Endothelial cell of umbilical vein (primary cell): ENCODE results near the gene CRHR2. TPM values are rescaled to one million over a fixed set of nuclear protein-coding genes. Genes with fewer than 3 reads are reported as not detected.

Source experiments
- BruUV-seq: library from RNA; stranded (reverse); fragments of 400-500 nt; replicated peaks from 2 replicates; lab custom pipeline; 2021; lab: Mats Ljungman, UMichigan
- CTCF ChIA-PET: fragments of 300-600, 350-600 bp; sonication (Branson Sonifier 250); formaldehyde crosslinking; loops from one replicate; lab custom pipeline; 2021; ENCODE audit warnings: antibody characterized with exemption, inconsistent platforms; lab: Charles Lee
- POLR2A ChIA-PET: fragments of 300-600, 350-600 bp; sonication (Branson Sonifier 250); formaldehyde crosslinking; loops from one replicate; lab custom pipeline; 2021; ENCODE audit warnings: antibody characterized with exemption, inconsistent platforms; lab: Charles Lee
- DNase-seq: peaks from one replicate; pipeline ENCODE4 v3.0.0-alpha.2; 2011; ENCODE audit warnings: low read depth, low spot score
- FAIRE-seq: peaks from 2 replicates; lab custom pipeline; 2011; peaks lifted over from hg19 to GRCh38; lab: Jason Lieb, UNC
- H2AFZ ChIP-seq: 2 replicates; pipeline ENCODE4 v1.6.0; 2012; ENCODE audit warnings: low read depth, low read length, control low read depth, inconsistent platforms
- H3K27ac ChIP-seq: 2 replicates; pipeline ENCODE4 v1.5.1; 2011; ENCODE audit warnings: low read depth, mild to moderate bottlenecking, control low read depth, low read length, moderate library complexity; ENCODE audit not compliant: insufficient read depth
- H3K27me3 ChIP-seq, 2 experiments: 2 replicates each; pipeline versions ENCODE4 v1.6.0 to v1.6.1; 2011; ENCODE audit warnings: low read length in 2 of 2, mixed read lengths in 1 of 2; ENCODE audit not compliant: control insufficient read depth in 2 of 2, insufficient read depth in 2 of 2
- H3K36me3 ChIP-seq, 2 experiments: 2 replicates in 1 of 2; 3 replicates in 1 of 2; pipeline ENCODE4 v1.5.1; 2011; ENCODE audit warnings: low read length in 2 of 2, mild to moderate bottlenecking in 1 of 2, moderate library complexity in 1 of 2; ENCODE audit not compliant: control insufficient read depth in 2 of 2, insufficient read depth in 2 of 2; ENCODE audit errors: extremely low read depth in 1 of 2
- H3K4me1 ChIP-seq: 3 replicates; pipeline ENCODE4 v1.5.1; 2011; ENCODE audit warnings: mild to moderate bottlenecking, low read length; ENCODE audit not compliant: control insufficient read depth, insufficient read depth; ENCODE audit errors: extremely low read depth
- H3K4me2 ChIP-seq: 2 replicates; pipeline ENCODE4 v1.6.1; 2011; ENCODE audit warnings: low read length, control low read depth, mixed read lengths; ENCODE audit not compliant: insufficient read depth
- H3K4me3 ChIP-seq, 3 experiments: fragments of 200-600 bp in 1 of 3; sonication (generic), shearing (Covaris generic) in 1 of 3; replicated peaks in 1 of 3; 2 replicates each; pipeline ENCODE4 v1.5.1; 2011 to 2016; ENCODE audit warnings: control low read depth in 3 of 3, low read length in 3 of 3, mild to moderate bottlenecking in 2 of 3, inconsistent platforms in 1 of 3, low read depth in 1 of 3, moderate library complexity in 1 of 3; ENCODE audit not compliant: insufficient read depth in 1 of 3
- H3K79me2 ChIP-seq: 2 replicates; pipeline ENCODE4 v1.6.0; 2012; ENCODE audit warnings: low read length, inconsistent platforms; ENCODE audit not compliant: control insufficient read depth, insufficient read depth
- H3K9ac ChIP-seq: replicated peaks from 2 replicates; pipeline ENCODE3; 2011; ENCODE audit warnings: low read length, control low read depth; ENCODE audit not compliant: insufficient read depth; ENCODE audit errors: extremely low read depth
- H3K9me1 ChIP-seq: replicated peaks from 3 replicates; pipeline ENCODE4 v1.6.0; 2011; ENCODE audit warnings: mild to moderate bottlenecking, low read length; ENCODE audit not compliant: control insufficient read depth, insufficient read depth; ENCODE audit errors: extremely low read depth
- H3K9me3 ChIP-seq: replicated peaks from 2 replicates; pipeline ENCODE4 v1.5.1; 2012; ENCODE audit warnings: low read length, inconsistent platforms; ENCODE audit not compliant: control insufficient read depth, insufficient read depth
- H4K20me1 ChIP-seq: replicated peaks from 2 replicates; pipeline ENCODE3; 2011; ENCODE audit warnings: mild to moderate bottlenecking, low read length; ENCODE audit not compliant: control insufficient read depth, insufficient read depth; ENCODE audit errors: extremely low read depth
- CTCF ChIP-seq, 2 donors: IDR thresholded peaks; 1 replicate in 1 of 2; 2 replicates in 1 of 2; pipeline ENCODE4 v1.5.1; 2011; ENCODE audit warnings: low read length in 2 of 2, mild to moderate bottlenecking in 2 of 2, moderate library complexity in 2 of 2, control low read depth in 1 of 2, inconsistent platforms in 1 of 2, low read depth in 1 of 2; ENCODE audit not compliant: insufficient read depth in 1 of 2; ENCODE audit errors: extremely low read depth in 1 of 2
- EZH2 ChIP-seq: IDR thresholded peaks from 2 replicates; pipeline ENCODE4 v1.6.1; 2012; ENCODE audit warnings: borderline replicate concordance, low read depth, mild to moderate bottlenecking, moderate library complexity, low read length, inconsistent platforms; ENCODE audit not compliant: severe bottlenecking
- FOS ChIP-seq: IDR thresholded peaks from 2 replicates; pipeline ENCODE4 v1.6.1; 2011; ENCODE audit warnings: mild to moderate bottlenecking, low read length, moderate library complexity, borderline replicate concordance; ENCODE audit not compliant: insufficient read depth
- GATA2 ChIP-seq: IDR thresholded peaks from 2 replicates; pipeline ENCODE4 v1.7.0; 2011; ENCODE audit warnings: low read depth, mild to moderate bottlenecking, moderate library complexity, mixed read lengths, low read length; ENCODE audit not compliant: insufficient read length, insufficient read depth
- JUN ChIP-seq: IDR thresholded peaks from 2 replicates; pipeline ENCODE4 v1.6.1; 2011; ENCODE audit warnings: borderline replicate concordance, low read depth; ENCODE audit not compliant: insufficient read length, insufficient read depth
- MYC ChIP-seq: IDR thresholded peaks from one replicate; pipeline ENCODE4 v1.6.1; 2011; ENCODE audit warnings: mild to moderate bottlenecking, low read depth, low read length
- POLR2A ChIP-seq: IDR thresholded peaks from 2 replicates; pipeline ENCODE4 v1.6.1; 2012; ENCODE audit warnings: low read depth, mild to moderate bottlenecking, control low read depth, low read length
- POLR2AphosphoS5 ChIP-seq: IDR thresholded peaks from 2 replicates; pipeline ENCODE4 v1.6.1; 2012; ENCODE audit warnings: low read depth, mild to moderate bottlenecking, control low read depth, low read length, moderate library complexity; ENCODE audit not compliant: insufficient read depth
- dilution Hi-C: fragments of 300-500 bp; cut with MboI; formaldehyde crosslinking; loops from one replicate; pipeline ENCODE4 v1.15.0; 2019; ENCODE audit warnings: low sequenced_read_pairs; ENCODE audit not compliant: extremely low pct_ligation_motif_present
- intact Hi-C: fragments of 100-400 bp; cut with micrococcal nuclease; formaldehyde crosslinking; loops from one replicate; pipeline ENCODE4 v1.10.0; 2022
- polyA plus RNA-seq, 4 experiments: library from polyadenylated mRNA; depleted of rRNA in 3 of 4; stranded (reverse) in 3 of 4; unstranded in 1 of 4; fragments of >200 nt; gene quantifications; 2 replicates each; pipeline versions ENCODE4 v1.2.1 to v1.2.3, GENCODE V29; 2011 to 2012; ENCODE audit warnings: missing spikeins in 1 of 4
- total RNA-seq: library from RNA; stranded (reverse); gene quantifications from 2 replicates; pipeline ENCODE4 v1.2.3, GENCODE V29; 2021
- TF ChIP-seq, protein P1 (sequence below): IDR thresholded peaks from 2 replicates; pipeline ENCODE4 v1.6.1; 2011; ENCODE audit not compliant: insufficient read depth, insufficient read length

The CRHR2 gene
- total and polyA plus RNA-seq, 2 donors (not counting 3 experiments of a cell fraction or from before 2014, with no cell fraction given) = not detected

GRCh38 chr7:30633223-30633622 lies 49.0 kb downstream of the CRHR2 start:
- ChIA-PET CTCF (interaction anchor here (1.4 kb wide), 1 partner anchor 107 kb away, joined by 4 read pairs; no protein-coding TSS in a partner anchor), POLR2A (no interaction called here)
- Histone ChIP-seq H3K27me3 (no peaks in the 10 kb centered on the region), H3K79me2 (peaks cover 2% of the 10 kb centered on the region), H3K9me3 (no peaks in the 10 kb centered on the region), H2AFZ (no peak overlapping the region), H3K27ac (no peak overlapping the region), H4K20me1 (no peaks in the 10 kb centered on the region), H3K4me3 (no peak overlapping the region), H3K36me3 (peaks cover 25 to 36% of the 10 kb centered on the region in 2 experiments), H3K9me1 (no peaks in the 10 kb centered on the region), H3K9ac (no peak overlapping the region), H3K4me2 (no peak overlapping the region), H3K4me1 (no peaks in the 10 kb centered on the region)
- DNase-seq (no peak), FAIRE-seq (no peak)
- no TSS peak for BruUV-seq
- intact Hi-C loops (no loop called here), dilution Hi-C loops (no loop called here)
- TF ChIP-seq FOS = no peak

DNA sequence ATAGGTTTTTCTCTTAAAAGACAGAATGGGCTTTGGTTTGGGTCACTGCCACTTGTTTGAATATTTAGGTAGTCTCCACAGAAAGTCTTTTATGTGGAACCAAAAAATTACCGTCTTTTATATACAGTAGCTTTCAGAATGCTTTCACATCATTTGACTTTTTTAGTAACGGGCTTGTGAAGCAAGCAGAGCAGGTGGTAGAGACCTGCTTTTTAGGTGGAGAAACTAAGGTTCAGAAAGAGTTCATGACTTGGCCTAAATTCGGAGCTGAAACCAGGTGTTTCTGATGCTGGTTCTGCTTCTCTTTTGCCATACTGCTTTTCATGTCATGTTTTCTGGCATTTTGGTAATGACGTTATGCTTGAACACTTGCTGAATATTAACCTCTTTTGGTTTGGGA lies 51.3 kb downstream of the CRHR2 start:
- no peaks in the 10 kb centered on the region for H3K9me1 ChIP-seq
- no peak overlapping the region for H3K4me2 ChIP-seq
- H3K79me2 ChIP-seq = peaks cover under 1% of the 10 kb centered on the region
- intact Hi-C loops = no loop called here
- ChIA-PET CTCF (interaction anchor here (1.4 kb wide), 1 partner anchor 109 kb away, joined by 3 read pairs; no protein-coding TSS in a partner anchor), POLR2A (no interaction called here)
- H3K4me3 ChIP-seq = no peak overlapping the region
- TF ChIP-seq POLR2AphosphoS5 = no peak
- no peak for TF ChIP-seq POLR2A
- TF ChIP-seq CTCF (IDR thresholded peaks at IDR 0.05; ENCODE audit: extremely low read depth in 1 of 2, insufficient read depth in 1 of 2, low read depth in 1 of 2, low read length in 2 of 2) = no peak
- no peak for TF ChIP-seq EZH2
- no peak for TF ChIP-seq FOS
- no peak for TF ChIP-seq JUN
- no peak for TF ChIP-seq MYC
- TF ChIP-seq GATA2 = no peak
- TF ChIP-seq, protein P1, sequence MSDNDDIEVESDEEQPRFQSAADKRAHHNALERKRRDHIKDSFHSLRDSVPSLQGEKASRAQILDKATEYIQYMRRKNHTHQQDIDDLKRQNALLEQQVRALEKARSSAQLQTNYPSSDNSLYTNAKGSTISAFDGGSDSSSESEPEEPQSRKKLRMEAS = no peak
- no peak overlapping the region for H3K27ac ChIP-seq
- peaks cover 32 to 36% of the 10 kb centered on the region in 2 experiments for H3K36me3 ChIP-seq
- DNase-seq (no peak), FAIRE-seq (no peak)
- H3K9ac ChIP-seq = no peak overlapping the region
- dilution Hi-C loops = no loop called here
- no peaks in the 10 kb centered on the region for H3K4me1 ChIP-seq
- no peak overlapping the region for H2AFZ ChIP-seq
- no peaks in the 10 kb centered on the region for H3K9me3 ChIP-seq
- H3K27me3 ChIP-seq = no peaks in the 10 kb centered on the region
- H4K20me1 ChIP-seq = no peaks in the 10 kb centered on the region
- no TSS peak for BruUV-seq
